Peyer's patch (tissue), 4 donors: Measurements from ENCODE around the gene HERPUD1. TPM values are rescaled to one million over a fixed set of nuclear protein-coding genes. Genes with fewer than 3 reads are reported as not detected.

Experiments used
- DNase-seq, 3 donors: peaks; one replicate each; pipeline ENCODE4 v3.0.0-alpha.2; 2017 to 2019
- H3K27ac ChIP-seq, 4 donors: fragments of 200-600 bp; sonication (generic); one replicate each; pipeline ENCODE4 v1.5.1; 2016 to 2019
- H3K27me3 ChIP-seq, 2 donors: fragments of 200-600 bp; sonication (generic); one replicate each; pipeline ENCODE4 v1.5.1; 2019
- H3K36me3 ChIP-seq, 3 donors: fragments of 200-600 bp; sonication (generic); one replicate each; pipeline ENCODE4 v1.5.1; 2016 to 2019
- H3K4me1 ChIP-seq, 4 donors: fragments of 200-600 bp; sonication (generic); one replicate each; pipeline ENCODE4 v1.5.1; 2016 to 2019
- H3K4me3 ChIP-seq, 4 donors: fragments of 200-600 bp; sonication (generic); 1 replicate in 3 of 4; 2 replicates in 1 of 4; pipeline ENCODE4 v1.5.1; 2016 to 2019; ENCODE audit warnings: mild to moderate bottlenecking in 1 of 4
- H3K9me3 ChIP-seq, 4 donors: fragments of 200-600 bp; sonication (generic); one replicate each; pipeline ENCODE4 v1.5.1; 2016 to 2019; ENCODE audit warnings: mild to moderate bottlenecking in 1 of 4
- CTCF ChIP-seq, 6 experiments: fragments of 450-650 bp in 4 of 6; fragments of 200-600 bp in 2 of 6; sonication (generic) in 1 of 6; IDR thresholded peaks; one replicate each; pipeline ENCODE4 v1.5.1; 2017 to 2019; ENCODE audit warnings: antibody characterized with exemption in 6 of 6, mild to moderate bottlenecking in 3 of 6, moderate library complexity in 1 of 6
- POLR2A ChIP-seq, 2 donors: fragments of 450-650 bp; IDR thresholded peaks; one replicate each; pipeline ENCODE4 v1.5.1; 2017; ENCODE audit warnings: antibody characterized with exemption in 2 of 2, mild to moderate bottlenecking in 2 of 2, moderate library complexity in 2 of 2
- total RNA-seq, 4 donors: library from RNA; depleted of rRNA; stranded (reverse); fragments of >200 nt; gene quantifications; one replicate each; pipeline ENCODE4 v1.1.0, GENCODE V29; 2016

Gene HERPUD1
- total RNA-seq, 4 donors from 2014 or later = 86.0 to 143 (median 108) TPM

DNA sequence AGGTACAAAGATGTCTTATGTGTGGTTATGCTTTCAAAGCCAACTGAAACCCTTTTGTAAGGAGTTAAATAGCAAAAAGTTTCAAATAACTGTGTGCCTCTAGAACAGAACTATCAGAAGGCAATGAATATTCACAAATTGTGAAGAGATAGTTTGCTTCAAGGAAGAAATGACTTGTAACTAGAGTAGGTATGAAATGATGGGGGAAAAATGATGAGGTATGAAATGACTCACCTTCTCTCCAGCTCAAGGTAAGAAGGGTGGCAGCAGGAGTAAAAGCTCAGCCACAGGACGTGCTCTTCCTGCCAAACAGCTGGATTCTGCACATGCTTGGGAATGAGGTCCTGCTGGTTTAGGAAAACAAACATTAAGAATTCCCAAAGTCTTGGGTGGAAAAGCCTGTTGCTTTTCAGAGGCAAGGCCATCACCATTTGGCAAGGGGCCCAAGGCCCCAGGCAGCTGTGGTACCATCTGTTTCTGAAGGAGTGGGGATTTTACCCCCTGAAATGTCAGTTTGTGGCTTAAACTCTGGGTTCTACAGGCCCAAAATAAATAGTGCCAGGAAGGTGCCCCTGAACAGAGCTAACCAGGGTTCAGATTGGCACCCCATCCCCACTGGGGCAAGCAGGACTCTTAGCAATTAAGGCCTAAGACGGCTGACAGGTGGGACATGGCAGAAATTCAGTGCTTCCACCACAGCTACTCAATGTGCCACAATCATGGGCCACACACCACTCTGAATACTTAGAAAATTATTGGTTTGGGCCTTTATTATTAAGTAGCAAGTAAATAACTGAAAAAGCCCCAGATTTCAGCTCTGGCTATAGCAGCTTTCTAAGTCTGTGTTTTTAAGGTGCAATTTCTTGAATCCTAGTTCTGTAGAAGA is 13.3 kb downstream of the HERPUD1 start:
- peak overlapping the region in 1 of 4 donors; percentile 38 for H3K27ac ChIP-seq

GRCh38 chr16:56945847-56946527 is 14.0 kb downstream of the HERPUD1 start:
- H3K4me3 ChIP-seq = no peak overlapping the region
- TF ChIP-seq CTCF (IDR thresholded peaks at IDR 0.05) (no peak), POLR2A (IDR thresholded peaks at IDR 0.05) (no peak)
- H3K27me3 ChIP-seq = no peaks in the 10 kb centered on the region
- no peaks in the 10 kb centered on the region for H3K9me3 ChIP-seq
- DNase-seq = peak in 1 of 3 donors; percentile 42
- H3K27ac ChIP-seq = no peak overlapping the region
- peaks cover 0 to 62% (median 3%) of the 10 kb centered on the region in 3 donors for H3K36me3 ChIP-seq
- H3K4me1 ChIP-seq = peaks cover 0 to 10% (median 1%) of the 10 kb centered on the region in 4 donors

More for the DNA sequence above, 13.3 kb downstream of the HERPUD1 start:
- peak in 1 of 3 donors; percentile 44 for DNase-seq
- peaks cover 0 to 12% (median 1%) of the 10 kb centered on the region in 4 donors for H3K4me1 ChIP-seq
- H3K36me3 ChIP-seq = peaks cover 0 to 70% (median 3%) of the 10 kb centered on the region in 3 donors
- H3K27me3 ChIP-seq = no peaks in the 10 kb centered on the region
- TF ChIP-seq CTCF (IDR thresholded peaks at IDR 0.05) (no peak), POLR2A (IDR thresholded peaks at IDR 0.05) (no peak)
- no peaks in the 10 kb centered on the region for H3K9me3 ChIP-seq
- no peak overlapping the region for H3K4me3 ChIP-seq

DNA sequence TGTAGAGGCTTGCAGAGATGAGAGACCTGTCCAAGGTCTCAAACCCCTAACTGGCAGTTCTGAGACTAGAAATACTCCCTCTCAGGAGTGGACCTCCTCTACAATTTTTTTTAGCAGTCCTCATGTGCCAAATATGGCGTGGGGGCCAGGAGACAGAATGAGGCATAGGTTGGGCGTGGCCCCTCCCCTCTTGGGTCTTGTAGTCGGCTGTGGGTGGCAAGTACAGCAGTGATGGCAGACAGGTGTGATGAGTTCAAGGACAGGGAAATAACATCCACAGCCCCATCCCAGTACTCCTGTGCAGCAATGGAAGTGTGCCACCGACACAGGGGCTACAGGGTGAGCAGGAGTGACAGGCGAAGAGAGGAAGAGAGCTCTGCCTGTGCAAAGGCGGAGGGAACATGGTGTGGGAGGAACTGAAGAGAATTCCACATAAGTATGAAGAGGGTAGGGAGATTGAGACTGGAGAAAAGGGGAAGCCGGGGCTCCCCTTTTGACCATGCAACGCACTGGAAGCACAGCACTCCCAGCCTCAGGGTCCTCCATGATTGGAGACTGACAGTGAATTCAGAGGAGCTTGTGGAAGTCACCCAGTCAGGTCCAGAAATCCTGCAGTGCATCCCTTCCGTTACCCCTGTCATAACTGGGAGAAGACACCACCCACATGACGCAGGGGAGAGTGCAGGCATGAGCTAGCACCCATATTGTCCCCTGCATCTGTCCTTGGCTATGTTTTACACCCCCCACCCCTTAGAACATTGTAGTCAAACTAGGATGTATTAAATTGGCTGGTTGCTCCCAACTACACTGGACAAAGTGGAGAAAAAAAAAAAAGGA is 15.0 kb downstream of the HERPUD1 start:
- Histone ChIP-seq H3K27ac (no peak overlapping the region), H3K4me1 (peaks cover 0 to 10% (median 4%) of the 10 kb centered on the region in 4 donors), H3K27me3 (no peaks in the 10 kb centered on the region), H3K36me3 (peaks cover 0 to 52% (median 3%) of the 10 kb centered on the region in 3 donors), H3K4me3 (no peak overlapping the region), H3K9me3 (no peaks in the 10 kb centered on the region)
- peak in 2 of 3 donors; percentile 42 to 64 for DNase-seq
- peak in 1 of 2 donors; percentile 9 for TF ChIP-seq POLR2A (IDR thresholded peaks at IDR 0.05)
- TF ChIP-seq CTCF (IDR thresholded peaks at IDR 0.05) = no peak

DNA sequence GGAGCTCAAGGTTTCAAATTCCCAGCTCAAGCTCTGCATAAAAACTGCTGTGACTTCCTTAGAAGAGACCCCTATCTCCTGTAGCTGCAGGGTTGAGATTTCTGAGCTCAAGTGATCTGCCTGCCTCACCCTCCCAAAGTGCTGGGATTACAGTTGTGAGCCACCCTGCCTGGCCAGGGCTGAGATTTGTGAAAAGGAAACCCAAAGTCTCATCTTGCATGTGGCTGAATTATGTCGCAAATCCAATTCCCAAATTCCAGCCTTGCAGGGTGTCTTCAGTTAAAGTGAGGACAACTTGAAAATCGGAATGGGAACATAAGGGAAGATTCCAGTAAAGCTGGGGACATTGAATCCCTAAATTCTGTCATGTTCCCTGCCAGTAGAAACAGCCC is 15.7 kb downstream of the HERPUD1 start:
- TF ChIP-seq CTCF (IDR thresholded peaks at IDR 0.05) = no peak
- no peak for TF ChIP-seq POLR2A (IDR thresholded peaks at IDR 0.05)
- DNase-seq = peak in 1 of 3 donors; percentile 15
- Histone ChIP-seq H3K27me3 (no peaks in the 10 kb centered on the region), H3K27ac (no peak overlapping the region), H3K4me1 (peaks cover 0 to 10% (median 4%) of the 10 kb centered on the region in 4 donors), H3K36me3 (peaks cover 0 to 46% (median 3%) of the 10 kb centered on the region in 3 donors), H3K4me3 (no peak overlapping the region), H3K9me3 (no peaks in the 10 kb centered on the region)

GRCh38 chr16:56948234-56948633 is 16.3 kb downstream of the HERPUD1 start:
- Histone ChIP-seq H3K4me1 (peaks cover 0 to 10% (median 4%) of the 10 kb centered on the region in 4 donors), H3K27me3 (no peaks in the 10 kb centered on the region), H3K36me3 (peaks cover 0 to 40% (median 3%) of the 10 kb centered on the region in 3 donors), H3K4me3 (no peak overlapping the region), H3K9me3 (no peaks in the 10 kb centered on the region), H3K27ac (no peak overlapping the region)
- peak in 1 of 3 donors; percentile 27 for DNase-seq
- TF ChIP-seq POLR2A (IDR thresholded peaks at IDR 0.05) (no peak), CTCF (IDR thresholded peaks at IDR 0.05) (no peak)
